SK-N-SH treated with all-trans-retinoic acid at 6 μM for 48 hours (cell line): Measurements from ENCODE around the gene TNFRSF21.

Source experiments
- ATAC-seq: fragments of 200-7000 bp; cut with Tn5 transposase; 3 replicates; pipeline ENCODE4 v1.9.1; 2020; ENCODE audit warnings: mild to moderate bottlenecking, moderate library complexity
- ARNTL ChIP-seq: fragments of 450-650 bp; formaldehyde crosslinking; IDR thresholded peaks from 2 replicates; pipeline ENCODE4 v1.5.0; 2020; ENCODE audit warnings: low read depth, mild to moderate bottlenecking, moderate library complexity, borderline replicate concordance
- BACH2 ChIP-seq: fragments of 250-450 bp; sonication (Bioruptor Pico); IDR thresholded peaks from 2 replicates; pipeline ENCODE4 v1.9.0; 2021; ENCODE audit warnings: mild to moderate bottlenecking, borderline replicate concordance
- CSDC2 ChIP-seq: fragments of 250-450 bp; sonication (Bioruptor Pico); IDR thresholded peaks from 2 replicates; pipeline ENCODE4 v1.5.0; 2020; ENCODE audit warnings: mild to moderate bottlenecking, moderate library complexity
- GLIS3 ChIP-seq: fragments of 250-450 bp; sonication (Bioruptor Pico); IDR thresholded peaks from 2 replicates; pipeline ENCODE4 v1.5.0; 2020; ENCODE audit warnings: mild to moderate bottlenecking, moderate library complexity
- ISL1 ChIP-seq: fragments of 250-450 bp; sonication (Bioruptor Pico); IDR thresholded peaks from 2 replicates; pipeline ENCODE4 v2.1.2; 2022; ENCODE audit warnings: mild to moderate bottlenecking, moderate library complexity
- OSR1 ChIP-seq: fragments of 250-450 bp; sonication (Bioruptor Pico); IDR thresholded peaks from 2 replicates; pipeline ENCODE4 v1.8.0; 2022; ENCODE audit warnings: moderate library complexity, mild to moderate bottlenecking, inconsistent platforms
- RARB ChIP-seq: fragments of 250-450 bp; sonication (Bioruptor Pico); IDR thresholded peaks from 2 replicates; pipeline ENCODE4 v1.8.0; 2021; ENCODE audit warnings: mild to moderate bottlenecking, moderate library complexity
- SNAI2 ChIP-seq: fragments of 250-450 bp; sonication (Bioruptor Pico); IDR thresholded peaks from 2 replicates; pipeline ENCODE4 v1.5.0; 2020; ENCODE audit warnings: mild to moderate bottlenecking, moderate library complexity
- TCF4 ChIP-seq: fragments of 250-450 bp; sonication (Bioruptor Pico); IDR thresholded peaks from 2 replicates; pipeline ENCODE4 v1.8.0; 2021; ENCODE audit warnings: mild to moderate bottlenecking, moderate library complexity, borderline replicate concordance
- ZC3H10 ChIP-seq: fragments of 250-450 bp; sonication (Bioruptor Pico); IDR thresholded peaks from 2 replicates; pipeline ENCODE4 v1.5.1; 2021; ENCODE audit warnings: mild to moderate bottlenecking, moderate library complexity
- ZFP3 ChIP-seq: fragments of 250-450 bp; sonication (Bioruptor Pico); IDR thresholded peaks from 2 replicates; pipeline ENCODE4 v1.5.0; 2020; ENCODE audit warnings: mild to moderate bottlenecking, moderate library complexity
- ZFP30 ChIP-seq: fragments of 450-650 bp; formaldehyde crosslinking; IDR thresholded peaks from 2 replicates; pipeline ENCODE4 v1.5.0; 2022; ENCODE audit warnings: mild to moderate bottlenecking, moderate library complexity
- ZNF565 ChIP-seq: fragments of 450-650 bp; formaldehyde crosslinking; conservative IDR thresholded peaks from 2 replicates; pipeline ENCODE4 v1.5.0; 2020; ENCODE audit warnings: low read depth, mild to moderate bottlenecking, moderate library complexity
- ZNF70 ChIP-seq: fragments of 450-650 bp; formaldehyde crosslinking; IDR thresholded peaks from 2 replicates; pipeline ENCODE4 v1.5.0; 2020; ENCODE audit warnings: mild to moderate bottlenecking, moderate library complexity
- ZNF8 ChIP-seq: fragments of 450-650 bp; formaldehyde crosslinking; IDR thresholded peaks from 2 replicates; pipeline ENCODE4 v1.5.0; 2020; ENCODE audit warnings: mild to moderate bottlenecking, moderate library complexity
- TF ChIP-seq, protein P1 (sequence below): fragments of 250-450 bp; sonication (Bioruptor Pico); IDR thresholded peaks from 2 replicates; pipeline ENCODE4 v1.5.0; 2020; ENCODE audit warnings: mild to moderate bottlenecking, moderate library complexity
- TF ChIP-seq, protein P2 (sequence below): fragments of 250-450 bp; sonication (Bioruptor Pico); IDR thresholded peaks from 2 replicates; pipeline ENCODE4 v1.8.0; 2020; ENCODE audit warnings: mild to moderate bottlenecking, moderate library complexity, borderline replicate concordance
- TF ChIP-seq, protein P3 (sequence below): fragments of 250-450 bp; sonication (Bioruptor Pico); IDR thresholded peaks from 2 replicates; pipeline ENCODE4 v1.5.1; 2021; ENCODE audit warnings: mild to moderate bottlenecking, moderate library complexity
- TF ChIP-seq, protein P4 (sequence below): fragments of 250-450 bp; sonication (Bioruptor Pico); IDR thresholded peaks from 2 replicates; pipeline ENCODE4 v1.5.1; 2020; ENCODE audit warnings: low read depth, mild to moderate bottlenecking, moderate library complexity

The TNFRSF21 gene

DNA sequence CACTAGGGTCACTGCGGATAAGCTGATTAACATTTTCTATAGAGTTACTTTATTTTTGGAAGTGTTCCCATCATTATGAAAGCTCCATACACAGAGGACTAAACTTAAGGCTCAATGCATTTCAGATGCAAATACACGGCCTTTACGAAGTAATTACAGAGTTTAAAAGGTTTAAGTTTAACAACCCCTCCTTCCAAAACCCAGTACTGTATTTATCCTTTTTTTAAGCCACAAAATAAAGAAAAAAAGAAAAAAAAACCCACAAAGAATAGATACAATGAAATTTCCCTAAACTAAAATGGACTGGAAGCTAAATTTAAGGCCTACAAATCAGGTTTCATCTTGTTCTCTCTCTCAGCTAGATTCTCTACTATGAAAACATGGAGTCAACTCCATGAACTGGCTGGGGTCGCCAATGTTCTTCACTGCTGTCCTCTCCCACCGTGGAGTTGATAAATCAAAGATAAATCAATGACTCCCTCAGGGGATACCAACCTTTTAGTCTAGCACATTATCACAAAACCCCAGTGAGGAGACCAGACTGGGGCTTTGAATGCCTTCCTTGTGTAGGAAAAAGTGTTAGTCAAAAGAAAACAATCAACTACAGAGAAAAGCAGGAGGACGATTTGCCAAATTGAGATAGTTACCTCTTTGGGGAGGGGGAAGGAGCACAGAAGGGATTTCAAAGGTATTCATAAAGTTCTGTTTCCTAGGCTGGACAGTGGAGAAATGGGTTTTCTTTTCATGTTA, 52.5 kb downstream of the TNFRSF21 start:
- no peak for ATAC-seq
- TF ChIP-seq ZFP3 (no peak), TCF4 (CRISPR knock-in tag) (no peak), ARNTL (CRISPR knock-in tag) (no peak), BACH2 (no peak), RARB (CRISPR knock-in tag) (no peak)
- TF ChIP-seq, all 23 proteins: peak for 0

DNA sequence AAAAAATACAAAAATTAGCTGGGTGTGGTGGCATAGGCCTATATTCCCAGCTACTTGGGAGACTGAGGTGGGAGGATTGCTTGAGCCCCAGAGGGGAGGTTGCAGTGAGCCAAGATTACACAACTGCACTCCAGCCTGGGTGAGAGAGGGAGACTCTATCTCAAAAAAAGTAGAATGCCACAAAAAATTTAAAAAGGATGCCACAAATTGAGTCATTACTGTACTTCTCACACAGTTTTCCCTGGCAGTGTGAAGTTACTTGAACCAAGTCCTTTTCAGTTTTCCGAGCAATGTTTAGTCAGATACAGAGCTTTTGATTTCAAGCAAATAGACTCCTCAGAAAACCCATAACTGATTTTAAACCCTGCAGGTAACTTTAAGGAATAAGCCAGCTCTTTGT, 53.3 kb downstream of the TNFRSF21 start:
- ATAC-seq = no peak
- TF ChIP-seq, protein P1, sequence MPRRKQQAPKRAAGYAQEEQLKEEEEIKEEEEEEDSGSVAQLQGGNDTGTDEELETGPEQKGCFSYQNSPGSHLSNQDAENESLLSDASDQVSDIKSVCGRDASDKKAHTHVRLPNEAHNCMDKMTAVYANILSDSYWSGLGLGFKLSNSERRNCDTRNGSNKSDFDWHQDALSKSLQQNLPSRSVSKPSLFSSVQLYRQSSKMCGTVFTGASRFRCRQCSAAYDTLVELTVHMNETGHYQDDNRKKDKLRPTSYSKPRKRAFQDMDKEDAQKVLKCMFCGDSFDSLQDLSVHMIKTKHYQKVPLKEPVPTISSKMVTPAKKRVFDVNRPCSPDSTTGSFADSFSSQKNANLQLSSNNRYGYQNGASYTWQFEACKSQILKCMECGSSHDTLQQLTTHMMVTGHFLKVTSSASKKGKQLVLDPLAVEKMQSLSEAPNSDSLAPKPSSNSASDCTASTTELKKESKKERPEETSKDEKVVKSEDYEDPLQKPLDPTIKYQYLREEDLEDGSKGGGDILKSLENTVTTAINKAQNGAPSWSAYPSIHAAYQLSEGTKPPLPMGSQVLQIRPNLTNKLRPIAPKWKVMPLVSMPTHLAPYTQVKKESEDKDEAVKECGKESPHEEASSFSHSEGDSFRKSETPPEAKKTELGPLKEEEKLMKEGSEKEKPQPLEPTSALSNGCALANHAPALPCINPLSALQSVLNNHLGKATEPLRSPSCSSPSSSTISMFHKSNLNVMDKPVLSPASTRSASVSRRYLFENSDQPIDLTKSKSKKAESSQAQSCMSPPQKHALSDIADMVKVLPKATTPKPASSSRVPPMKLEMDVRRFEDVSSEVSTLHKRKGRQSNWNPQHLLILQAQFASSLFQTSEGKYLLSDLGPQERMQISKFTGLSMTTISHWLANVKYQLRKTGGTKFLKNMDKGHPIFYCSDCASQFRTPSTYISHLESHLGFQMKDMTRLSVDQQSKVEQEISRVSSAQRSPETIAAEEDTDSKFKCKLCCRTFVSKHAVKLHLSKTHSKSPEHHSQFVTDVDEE (CRISPR knock-in tag) = no peak
- TF ChIP-seq GLIS3 (no peak), ZFP30 (CRISPR knock-in tag) (no peak), SNAI2 (CRISPR knock-in tag) (no peak), ZC3H10 (no peak), ISL1 (CRISPR knock-in tag) (no peak), ZFP3 (no peak), ZNF70 (CRISPR knock-in tag) (no peak), ZNF8 (no peak), CSDC2 (CRISPR knock-in tag) (no peak), ZNF565 (no peak), ARNTL (CRISPR knock-in tag) (no peak)
- TF ChIP-seq, protein P2, sequence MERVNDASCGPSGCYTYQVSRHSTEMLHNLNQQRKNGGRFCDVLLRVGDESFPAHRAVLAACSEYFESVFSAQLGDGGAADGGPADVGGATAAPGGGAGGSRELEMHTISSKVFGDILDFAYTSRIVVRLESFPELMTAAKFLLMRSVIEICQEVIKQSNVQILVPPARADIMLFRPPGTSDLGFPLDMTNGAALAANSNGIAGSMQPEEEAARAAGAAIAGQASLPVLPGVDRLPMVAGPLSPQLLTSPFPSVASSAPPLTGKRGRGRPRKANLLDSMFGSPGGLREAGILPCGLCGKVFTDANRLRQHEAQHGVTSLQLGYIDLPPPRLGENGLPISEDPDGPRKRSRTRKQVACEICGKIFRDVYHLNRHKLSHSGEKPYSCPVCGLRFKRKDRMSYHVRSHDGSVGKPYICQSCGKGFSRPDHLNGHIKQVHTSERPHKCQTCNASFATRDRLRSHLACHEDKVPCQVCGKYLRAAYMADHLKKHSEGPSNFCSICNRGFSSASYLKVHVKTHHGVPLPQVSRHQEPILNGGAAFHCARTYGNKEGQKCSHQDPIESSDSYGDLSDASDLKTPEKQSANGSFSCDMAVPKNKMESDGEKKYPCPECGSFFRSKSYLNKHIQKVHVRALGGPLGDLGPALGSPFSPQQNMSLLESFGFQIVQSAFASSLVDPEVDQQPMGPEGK (CRISPR knock-in tag) = no peak
- TF ChIP-seq, all 23 proteins: peak for 0

DNA sequence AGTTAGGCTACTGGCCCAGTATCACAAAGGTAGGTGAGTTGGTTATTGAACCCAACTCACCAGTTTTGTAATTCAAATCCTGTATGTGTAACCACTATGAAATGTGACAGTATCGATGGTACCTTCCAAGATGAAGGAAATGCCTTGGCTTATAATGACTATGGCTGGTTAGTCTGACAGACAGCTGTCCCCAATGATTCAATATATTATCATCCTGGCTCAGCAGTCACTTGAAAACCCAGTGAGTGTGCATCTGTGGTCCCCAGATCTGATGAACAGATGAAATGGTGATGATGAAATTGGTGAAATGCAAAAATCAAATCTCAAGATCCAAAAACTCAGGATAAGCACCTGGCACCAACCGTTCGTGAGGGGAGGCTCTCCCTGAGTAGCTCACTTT, 54.8 kb downstream of the TNFRSF21 start:
- no peak for ATAC-seq
- TF ChIP-seq, protein P3, sequence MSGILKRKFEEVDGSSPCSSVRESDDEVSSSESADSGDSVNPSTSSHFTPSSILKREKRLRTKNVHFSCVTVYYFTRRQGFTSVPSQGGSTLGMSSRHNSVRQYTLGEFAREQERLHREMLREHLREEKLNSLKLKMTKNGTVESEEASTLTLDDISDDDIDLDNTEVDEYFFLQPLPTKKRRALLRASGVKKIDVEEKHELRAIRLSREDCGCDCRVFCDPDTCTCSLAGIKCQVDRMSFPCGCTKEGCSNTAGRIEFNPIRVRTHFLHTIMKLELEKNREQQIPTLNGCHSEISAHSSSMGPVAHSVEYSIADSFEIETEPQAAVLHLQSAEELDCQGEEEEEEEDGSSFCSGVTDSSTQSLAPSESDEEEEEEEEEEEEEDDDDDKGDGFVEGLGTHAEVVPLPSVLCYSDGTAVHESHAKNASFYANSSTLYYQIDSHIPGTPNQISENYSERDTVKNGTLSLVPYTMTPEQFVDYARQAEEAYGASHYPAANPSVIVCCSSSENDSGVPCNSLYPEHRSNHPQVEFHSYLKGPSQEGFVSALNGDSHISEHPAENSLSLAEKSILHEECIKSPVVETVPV (CRISPR knock-in tag) = no peak
- TF ChIP-seq, protein P4, sequence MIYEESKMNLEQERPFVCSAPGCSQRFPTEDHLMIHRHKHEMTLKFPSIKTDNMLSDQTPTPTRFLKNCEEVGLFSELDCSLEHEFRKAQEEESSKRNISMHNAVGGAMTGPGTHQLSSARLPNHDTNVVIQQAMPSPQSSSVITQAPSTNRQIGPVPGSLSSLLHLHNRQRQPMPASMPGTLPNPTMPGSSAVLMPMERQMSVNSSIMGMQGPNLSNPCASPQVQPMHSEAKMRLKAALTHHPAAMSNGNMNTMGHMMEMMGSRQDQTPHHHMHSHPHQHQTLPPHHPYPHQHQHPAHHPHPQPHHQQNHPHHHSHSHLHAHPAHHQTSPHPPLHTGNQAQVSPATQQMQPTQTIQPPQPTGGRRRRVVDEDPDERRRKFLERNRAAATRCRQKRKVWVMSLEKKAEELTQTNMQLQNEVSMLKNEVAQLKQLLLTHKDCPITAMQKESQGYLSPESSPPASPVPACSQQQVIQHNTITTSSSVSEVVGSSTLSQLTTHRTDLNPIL (CRISPR knock-in tag) = no peak
- no peak for TF ChIP-seq OSR1 (CRISPR knock-in tag)
- no peak for TF ChIP-seq BACH2
- TF ChIP-seq GLIS3 = no peak
- no peak for TF ChIP-seq ZNF70 (CRISPR knock-in tag)

DNA sequence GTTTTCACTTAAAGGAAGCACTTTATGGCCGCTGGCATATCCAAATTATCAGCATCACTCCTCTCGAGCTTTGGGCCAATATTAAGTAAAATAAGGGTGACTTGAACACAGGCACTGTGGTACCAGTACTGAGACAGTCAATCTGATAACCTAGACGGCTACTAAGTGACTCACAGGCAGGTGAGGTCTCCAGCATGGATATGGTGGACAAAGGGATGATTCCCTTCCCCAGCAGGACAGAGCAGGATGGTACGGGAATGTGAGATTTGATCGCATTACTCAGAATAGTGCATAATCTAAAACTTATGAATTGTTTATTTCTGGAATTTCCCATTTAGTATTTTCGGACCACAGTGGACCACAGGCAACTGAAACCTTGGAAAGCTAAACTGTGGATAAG, 55.7 kb downstream of the TNFRSF21 start:
- TF ChIP-seq, protein P1 (CRISPR knock-in tag) = no peak
- TF ChIP-seq BACH2 = no peak
- TF ChIP-seq RARB (CRISPR knock-in tag) = no peak
- no peak for TF ChIP-seq ZNF70 (CRISPR knock-in tag)
- TF ChIP-seq TCF4 (CRISPR knock-in tag) = no peak
- TF ChIP-seq, protein P3 (CRISPR knock-in tag) = no peak
- no peak for TF ChIP-seq ZC3H10
- TF ChIP-seq, protein P2 (CRISPR knock-in tag) = no peak
- no peak for TF ChIP-seq ZFP3
- no peak for ATAC-seq
